Measurements from ENCODE around the gene RNF220. TPM values are rescaled to one million over a fixed set of nuclear protein-coding genes. Genes with fewer than 3 reads are reported as not detected.

The RNF220 gene
- polyA plus RNA-seq, 1 donor from 2014 or later = 142 TPM

DNA sequence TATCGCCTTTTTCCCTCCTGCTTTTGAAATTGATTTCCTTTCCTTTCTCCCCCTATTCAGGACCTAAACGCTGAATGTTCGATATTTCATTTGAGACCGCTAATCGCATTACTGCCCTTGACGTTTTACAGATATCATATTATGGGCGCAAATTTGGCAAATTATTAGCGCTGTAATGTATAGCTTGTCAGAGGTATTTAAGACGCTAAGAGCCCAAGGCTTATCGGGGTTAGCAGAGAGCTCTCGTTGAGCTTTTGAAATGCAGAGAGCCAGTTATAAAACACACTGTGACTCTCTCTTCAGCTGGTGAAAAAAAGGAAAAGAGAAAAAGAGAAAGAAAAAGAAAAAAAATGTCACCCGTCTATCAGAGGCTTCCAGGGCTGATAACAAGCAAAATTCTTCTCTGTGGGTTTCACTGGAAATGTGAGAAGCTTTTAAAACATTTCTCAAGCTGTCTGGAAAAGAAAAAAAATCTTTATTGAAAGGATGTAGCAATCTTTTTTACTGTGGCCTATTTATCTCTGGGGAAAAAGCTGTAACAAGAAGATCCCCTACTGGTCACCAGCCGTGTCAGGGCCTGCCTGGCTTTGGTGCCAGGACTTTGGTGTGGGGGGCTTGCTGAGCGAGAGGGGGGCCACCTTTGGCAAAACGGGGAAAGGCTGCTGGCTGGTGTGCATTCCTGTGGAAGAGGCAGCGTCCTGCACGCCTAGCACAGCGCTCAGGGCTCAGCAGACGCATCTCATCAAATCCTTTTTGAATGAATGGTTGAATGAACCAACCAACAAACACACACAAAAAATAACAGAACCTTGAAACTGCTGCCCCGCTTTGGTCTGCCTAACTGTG is 119.8 kb downstream of the RNF220 start:
- TF ChIP-seq, protein P1, sequence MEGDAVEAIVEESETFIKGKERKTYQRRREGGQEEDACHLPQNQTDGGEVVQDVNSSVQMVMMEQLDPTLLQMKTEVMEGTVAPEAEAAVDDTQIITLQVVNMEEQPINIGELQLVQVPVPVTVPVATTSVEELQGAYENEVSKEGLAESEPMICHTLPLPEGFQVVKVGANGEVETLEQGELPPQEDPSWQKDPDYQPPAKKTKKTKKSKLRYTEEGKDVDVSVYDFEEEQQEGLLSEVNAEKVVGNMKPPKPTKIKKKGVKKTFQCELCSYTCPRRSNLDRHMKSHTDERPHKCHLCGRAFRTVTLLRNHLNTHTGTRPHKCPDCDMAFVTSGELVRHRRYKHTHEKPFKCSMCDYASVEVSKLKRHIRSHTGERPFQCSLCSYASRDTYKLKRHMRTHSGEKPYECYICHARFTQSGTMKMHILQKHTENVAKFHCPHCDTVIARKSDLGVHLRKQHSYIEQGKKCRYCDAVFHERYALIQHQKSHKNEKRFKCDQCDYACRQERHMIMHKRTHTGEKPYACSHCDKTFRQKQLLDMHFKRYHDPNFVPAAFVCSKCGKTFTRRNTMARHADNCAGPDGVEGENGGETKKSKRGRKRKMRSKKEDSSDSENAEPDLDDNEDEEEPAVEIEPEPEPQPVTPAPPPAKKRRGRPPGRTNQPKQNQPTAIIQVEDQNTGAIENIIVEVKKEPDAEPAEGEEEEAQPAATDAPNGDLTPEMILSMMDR (IDR thresholded peaks at IDR 0.05; ENCODE audit: poor library complexity, severe bottlenecking) = no peak
- TF ChIP-seq EZH2 (IDR thresholded peaks at IDR 0.05; ENCODE audit: borderline replicate concordance, insufficient read depth, low read length, poor library complexity, severe bottlenecking) (no peak), EP300 (conservative IDR thresholded peaks at IDR 0.05; ENCODE audit: poor library complexity, severe bottlenecking) (no peak), TAF1 (IDR thresholded peaks at IDR 0.05; ENCODE audit: low read depth) (no peak), MXI1 (conservative IDR thresholded peaks at IDR 0.05; ENCODE audit: poor library complexity, severe bottlenecking) (no peak), POLR2AphosphoS5 (IDR thresholded peaks at IDR 0.05) (no peak), RAD21 (conservative IDR thresholded peaks at IDR 0.05) (no peak), SMC3 (conservative IDR thresholded peaks at IDR 0.05; ENCODE audit: poor library complexity) (no peak)
- TF ChIP-seq, protein P2, sequence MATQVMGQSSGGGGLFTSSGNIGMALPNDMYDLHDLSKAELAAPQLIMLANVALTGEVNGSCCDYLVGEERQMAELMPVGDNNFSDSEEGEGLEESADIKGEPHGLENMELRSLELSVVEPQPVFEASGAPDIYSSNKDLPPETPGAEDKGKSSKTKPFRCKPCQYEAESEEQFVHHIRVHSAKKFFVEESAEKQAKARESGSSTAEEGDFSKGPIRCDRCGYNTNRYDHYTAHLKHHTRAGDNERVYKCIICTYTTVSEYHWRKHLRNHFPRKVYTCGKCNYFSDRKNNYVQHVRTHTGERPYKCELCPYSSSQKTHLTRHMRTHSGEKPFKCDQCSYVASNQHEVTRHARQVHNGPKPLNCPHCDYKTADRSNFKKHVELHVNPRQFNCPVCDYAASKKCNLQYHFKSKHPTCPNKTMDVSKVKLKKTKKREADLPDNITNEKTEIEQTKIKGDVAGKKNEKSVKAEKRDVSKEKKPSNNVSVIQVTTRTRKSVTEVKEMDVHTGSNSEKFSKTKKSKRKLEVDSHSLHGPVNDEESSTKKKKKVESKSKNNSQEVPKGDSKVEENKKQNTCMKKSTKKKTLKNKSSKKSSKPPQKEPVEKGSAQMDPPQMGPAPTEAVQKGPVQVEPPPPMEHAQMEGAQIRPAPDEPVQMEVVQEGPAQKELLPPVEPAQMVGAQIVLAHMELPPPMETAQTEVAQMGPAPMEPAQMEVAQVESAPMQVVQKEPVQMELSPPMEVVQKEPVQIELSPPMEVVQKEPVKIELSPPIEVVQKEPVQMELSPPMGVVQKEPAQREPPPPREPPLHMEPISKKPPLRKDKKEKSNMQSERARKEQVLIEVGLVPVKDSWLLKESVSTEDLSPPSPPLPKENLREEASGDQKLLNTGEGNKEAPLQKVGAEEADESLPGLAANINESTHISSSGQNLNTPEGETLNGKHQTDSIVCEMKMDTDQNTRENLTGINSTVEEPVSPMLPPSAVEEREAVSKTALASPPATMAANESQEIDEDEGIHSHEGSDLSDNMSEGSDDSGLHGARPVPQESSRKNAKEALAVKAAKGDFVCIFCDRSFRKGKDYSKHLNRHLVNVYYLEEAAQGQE (IDR thresholded peaks at IDR 0.05; ENCODE audit: borderline replicate concordance) = no peak
- Histone ChIP-seq H3K4me2 (ENCODE audit: low read length) (peak overlapping the region; percentile 56), H3K79me2 (replicated peaks; ENCODE audit: insufficient read depth, low read length) (no peaks in the 10 kb centered on the region), H3K27me3 (ENCODE audit: insufficient read depth, low read depth, low read length) (no peaks in the 10 kb centered on the region), H3F3A (ENCODE audit: insufficient read depth, low read length, poor library complexity, severe bottlenecking) (no peaks in the 10 kb centered on the region), H2AFZ (ENCODE audit: low read depth, low read length) (no peak overlapping the region), H3K9me2 (ENCODE audit: insufficient read depth, low read length) (no peaks in the 10 kb centered on the region), H3K9ac (ENCODE audit: low read length) (peak overlapping the region; percentile 29), H3K4me3 (ENCODE audit: low read length) (peak overlapping the region; percentile 53), H3K36me3 (ENCODE audit: insufficient read depth, low read length) (no peaks in the 10 kb centered on the region), H3K27ac (ENCODE audit: low read length) (no peak overlapping the region), H4K20me1 (ENCODE audit: insufficient read depth) (no peaks in the 10 kb centered on the region), H3K9me3 (ENCODE audit: low read length) (no peaks in the 10 kb centered on the region)

DNA sequence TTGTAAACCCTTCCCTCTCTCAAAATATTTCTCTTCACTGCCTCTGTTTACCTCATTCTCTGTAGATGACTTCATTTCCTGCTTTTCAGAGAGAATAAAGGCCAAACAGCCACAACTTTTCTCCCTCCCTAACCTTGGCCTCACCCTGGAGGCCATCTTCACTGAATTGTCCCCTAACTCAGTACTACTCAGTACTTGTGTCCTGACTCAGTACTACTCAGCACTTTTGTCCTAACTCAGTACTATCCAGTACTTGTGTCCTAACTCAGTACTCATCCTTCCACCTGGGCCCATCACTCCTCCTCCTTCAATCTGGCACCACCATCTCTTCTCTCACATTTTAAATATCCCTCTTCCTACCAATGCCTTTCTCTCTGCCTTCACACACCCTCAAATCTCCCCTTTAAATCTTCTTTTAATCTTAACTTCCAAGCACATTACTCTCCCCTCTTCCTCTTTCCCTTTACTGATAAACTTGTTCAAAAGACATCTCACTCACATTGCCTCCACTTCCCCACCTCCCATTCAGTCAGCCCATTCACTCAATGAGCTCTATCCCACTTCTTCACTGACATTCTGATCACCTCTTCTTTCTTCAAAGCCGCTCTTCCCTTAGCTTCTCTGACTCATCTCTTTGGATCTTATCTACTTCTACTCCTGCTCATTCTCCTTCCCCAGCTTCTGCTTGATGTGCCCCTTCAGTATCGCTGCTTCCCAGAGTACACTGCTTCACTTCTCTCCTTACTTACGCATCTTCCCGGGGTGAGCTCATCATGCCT is 121.4 kb downstream of the RNF220 start:
- Histone ChIP-seq H3K9me3 (ENCODE audit: low read length) (no peaks in the 10 kb centered on the region), H2AFZ (ENCODE audit: low read depth, low read length) (no peak overlapping the region), H3K4me2 (ENCODE audit: low read length) (no peak overlapping the region), H3K27ac (ENCODE audit: low read length) (no peak overlapping the region), H3K27me3 (ENCODE audit: insufficient read depth, low read depth, low read length) (peaks cover 5% of the 10 kb centered on the region), H3F3A (ENCODE audit: insufficient read depth, low read length, poor library complexity, severe bottlenecking) (no peaks in the 10 kb centered on the region), H3K36me3 (ENCODE audit: insufficient read depth, low read length) (no peaks in the 10 kb centered on the region), H3K9me2 (ENCODE audit: insufficient read depth, low read length) (no peaks in the 10 kb centered on the region), H3K79me2 (replicated peaks; ENCODE audit: insufficient read depth, low read length) (no peaks in the 10 kb centered on the region), H4K20me1 (ENCODE audit: insufficient read depth) (no peaks in the 10 kb centered on the region), H3K9ac (ENCODE audit: low read length) (no peak overlapping the region), H3K4me3 (ENCODE audit: low read length) (no peak overlapping the region)
- TF ChIP-seq SMC3 (conservative IDR thresholded peaks at IDR 0.05; ENCODE audit: poor library complexity) (no peak), POLR2AphosphoS5 (IDR thresholded peaks at IDR 0.05) (no peak), MXI1 (conservative IDR thresholded peaks at IDR 0.05; ENCODE audit: poor library complexity, severe bottlenecking) (no peak), EP300 (conservative IDR thresholded peaks at IDR 0.05; ENCODE audit: poor library complexity, severe bottlenecking) (no peak), TAF1 (IDR thresholded peaks at IDR 0.05; ENCODE audit: low read depth) (no peak), RAD21 (conservative IDR thresholded peaks at IDR 0.05) (no peak), EZH2 (IDR thresholded peaks at IDR 0.05; ENCODE audit: borderline replicate concordance, insufficient read depth, low read length, poor library complexity, severe bottlenecking) (no peak)
- TF ChIP-seq, protein P1 (IDR thresholded peaks at IDR 0.05; ENCODE audit: poor library complexity, severe bottlenecking) = no peak
- TF ChIP-seq, protein P2 (IDR thresholded peaks at IDR 0.05; ENCODE audit: borderline replicate concordance) = no peak
